ENCODE measurements around the gene SAMHD1. TPM values are rescaled to one million over a fixed set of nuclear protein-coding genes. Genes with fewer than 3 reads are reported as not detected.
A peak's percentile ranks its signal among the peaks of the same experiment; 100 is the strongest.
"Not testable (repeated sequence)": the region's sequence is repeated elsewhere in the genome, so short reads cannot be mapped to it uniquely, and the experiment has no call there.

SAMHD1 gene
- total RNA-seq, 1 donor from 2014 or later: 30.8 TPM

DNA sequence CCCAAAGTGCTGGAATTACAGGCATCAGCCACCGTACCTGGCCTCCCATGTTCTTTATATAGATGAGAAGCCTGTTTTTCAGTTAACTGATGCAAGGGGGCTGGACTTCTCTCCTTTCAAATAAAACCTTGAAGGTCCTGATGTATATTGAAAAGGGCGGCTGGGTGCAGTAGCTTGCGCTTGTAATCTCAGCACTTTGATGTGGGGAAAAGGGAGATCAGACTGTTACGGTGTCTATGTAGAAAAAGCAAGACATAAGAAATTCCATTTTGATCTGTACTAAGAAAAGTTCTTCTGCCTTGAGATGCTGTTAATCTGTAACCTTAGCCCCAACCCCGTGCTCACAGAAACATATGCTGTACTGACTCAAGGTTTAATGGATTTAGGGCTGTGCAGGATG is 16.1 kb upstream of the SAMHD1 start:
- H3K27me3 Mint-ChIP-seq (ENCODE audit: unreplicated experiment): no peaks in the 10 kb centered on the region
- H3K9me3 Mint-ChIP-seq (ENCODE audit: unreplicated experiment): no peaks in the 10 kb centered on the region
- peaks cover 11% of the 10 kb centered on the region for H3K36me3 Mint-ChIP-seq (ENCODE audit: unreplicated experiment)
- H3K4me1 Mint-ChIP-seq (ENCODE audit: low read depth, unreplicated experiment): no peaks in the 10 kb centered on the region
- H3K4me3 Mint-ChIP-seq (ENCODE audit: unreplicated experiment): no peak overlapping the region
- DNase-seq: no peak
- H3K27ac Mint-ChIP-seq (ENCODE audit: unreplicated experiment): no peak overlapping the region
- no peak for TF ChIP-seq CTCF (IDR thresholded peaks at IDR 0.05; ENCODE audit: partially characterized antibody, unreplicated experiment)

GRCh38 chr20:36966965-36967364 is 15.5 kb upstream of the SAMHD1 start:
- not testable (repeated sequence) for DNase-seq; H3K4me3 Mint-ChIP-seq (ENCODE audit: unreplicated experiment); H3K9me3 Mint-ChIP-seq (ENCODE audit: unreplicated experiment); H3K27me3 Mint-ChIP-seq (ENCODE audit: unreplicated experiment); H3K27ac Mint-ChIP-seq (ENCODE audit: unreplicated experiment); H3K4me1 Mint-ChIP-seq (ENCODE audit: low read depth, unreplicated experiment)
- H3K36me3 Mint-ChIP-seq (ENCODE audit: unreplicated experiment): peaks cover 11% of the 10 kb centered on the region
- peak; percentile 20 for TF ChIP-seq CTCF (IDR thresholded peaks at IDR 0.05; ENCODE audit: partially characterized antibody, unreplicated experiment)

GRCh38 chr20:36962354-36962941 is 10.9 kb upstream of the SAMHD1 start:
- not testable (repeated sequence) for H3K27ac Mint-ChIP-seq (ENCODE audit: unreplicated experiment); H3K4me1 Mint-ChIP-seq (ENCODE audit: low read depth, unreplicated experiment)

DNA sequence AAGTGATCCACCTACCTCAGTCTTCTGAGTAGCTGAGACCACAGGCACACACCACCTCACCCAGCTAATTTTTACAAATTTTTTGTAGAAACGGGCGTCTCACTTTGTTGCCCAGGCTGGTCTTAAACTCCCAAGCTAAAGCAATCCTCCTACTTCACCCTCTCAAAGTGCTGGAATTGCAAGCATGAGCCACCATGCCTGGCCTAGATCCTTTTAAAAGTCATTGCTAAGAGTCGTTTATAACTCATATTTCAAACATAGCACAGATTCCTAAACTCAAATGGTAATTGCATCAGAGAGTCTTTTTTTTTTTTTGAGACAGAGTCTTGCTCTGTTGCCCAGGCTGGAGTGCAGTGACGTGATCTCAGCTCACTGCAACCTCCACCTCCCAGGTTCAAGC is 7.7 kb upstream of the SAMHD1 start:
- Mint-ChIP-seq H3K36me3 (ENCODE audit: unreplicated experiment) (peaks cover 7% of the 10 kb centered on the region), H3K27me3 (ENCODE audit: unreplicated experiment) (no peaks in the 10 kb centered on the region), H3K4me1 (ENCODE audit: low read depth, unreplicated experiment) (no peaks in the 10 kb centered on the region), H3K9me3 (ENCODE audit: unreplicated experiment) (peaks cover 6% of the 10 kb centered on the region), H3K27ac (ENCODE audit: unreplicated experiment) (no peak overlapping the region), H3K4me3 (ENCODE audit: unreplicated experiment) (no peak overlapping the region)
- no peak for TF ChIP-seq CTCF (IDR thresholded peaks at IDR 0.05; ENCODE audit: partially characterized antibody, unreplicated experiment)
- no peak for DNase-seq

More at GRCh38 chr20:36962354-36962941, 10.9 kb upstream of the SAMHD1 start:
- not testable (repeated sequence) for H3K27me3 Mint-ChIP-seq (ENCODE audit: unreplicated experiment); H3K9me3 Mint-ChIP-seq (ENCODE audit: unreplicated experiment); H3K4me3 Mint-ChIP-seq (ENCODE audit: unreplicated experiment); DNase-seq; H3K36me3 Mint-ChIP-seq (ENCODE audit: unreplicated experiment)

DNA sequence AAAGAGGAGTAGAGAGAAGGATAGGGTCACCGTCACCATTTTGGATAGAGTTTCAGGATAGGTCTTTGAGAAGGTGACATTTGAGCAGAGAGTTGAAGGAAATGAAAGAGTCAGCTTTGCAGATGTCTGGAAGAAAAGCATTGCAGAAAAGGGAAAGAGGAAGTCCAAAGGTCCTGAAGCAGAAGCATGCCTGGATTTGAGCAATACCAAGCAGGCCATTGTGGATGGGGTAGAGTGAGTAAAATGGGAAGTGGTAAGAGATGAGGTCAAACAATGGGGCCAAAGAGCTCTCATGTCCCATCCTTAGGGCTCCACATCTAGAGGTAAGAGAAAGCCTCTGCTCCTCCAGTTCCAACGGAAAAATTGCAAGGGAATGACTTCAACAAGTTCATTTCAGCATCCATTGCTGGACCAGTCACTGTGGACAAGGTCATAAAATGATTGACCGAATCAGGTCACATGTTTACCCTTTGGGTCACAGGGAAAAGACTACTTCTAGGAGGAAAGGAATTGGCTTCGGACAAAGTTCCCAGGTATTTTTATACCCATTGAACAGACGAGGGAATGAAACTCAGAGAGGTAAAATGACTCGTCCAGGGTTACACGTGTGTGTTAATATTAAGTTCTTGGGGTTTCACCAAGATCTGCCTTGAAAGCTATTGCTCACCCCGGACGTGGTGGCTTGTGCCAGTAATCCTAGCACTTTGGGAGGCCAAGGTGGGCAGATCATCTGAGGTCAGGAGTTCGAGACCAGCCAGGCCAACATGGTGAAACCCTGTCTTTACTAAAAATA is 6.6 kb upstream of the SAMHD1 start:
- Mint-ChIP-seq H3K4me3 (ENCODE audit: unreplicated experiment) (no peak overlapping the region), H3K36me3 (ENCODE audit: unreplicated experiment) (peaks cover 7% of the 10 kb centered on the region), H3K4me1 (ENCODE audit: low read depth, unreplicated experiment) (no peaks in the 10 kb centered on the region), H3K9me3 (ENCODE audit: unreplicated experiment) (peaks cover 6% of the 10 kb centered on the region), H3K27me3 (ENCODE audit: unreplicated experiment) (no peaks in the 10 kb centered on the region), H3K27ac (ENCODE audit: unreplicated experiment) (no peak overlapping the region)
- DNase-seq: no peak
- no peak for TF ChIP-seq CTCF (IDR thresholded peaks at IDR 0.05; ENCODE audit: partially characterized antibody, unreplicated experiment)
